EL (cell line): Measurements from ENCODE around the gene ARAP2.

Experiments
- DNase-seq: peaks from one replicate; pipeline ENCODE4 v3.0.0-alpha.2; 2016

ARAP2 gene

DNA sequence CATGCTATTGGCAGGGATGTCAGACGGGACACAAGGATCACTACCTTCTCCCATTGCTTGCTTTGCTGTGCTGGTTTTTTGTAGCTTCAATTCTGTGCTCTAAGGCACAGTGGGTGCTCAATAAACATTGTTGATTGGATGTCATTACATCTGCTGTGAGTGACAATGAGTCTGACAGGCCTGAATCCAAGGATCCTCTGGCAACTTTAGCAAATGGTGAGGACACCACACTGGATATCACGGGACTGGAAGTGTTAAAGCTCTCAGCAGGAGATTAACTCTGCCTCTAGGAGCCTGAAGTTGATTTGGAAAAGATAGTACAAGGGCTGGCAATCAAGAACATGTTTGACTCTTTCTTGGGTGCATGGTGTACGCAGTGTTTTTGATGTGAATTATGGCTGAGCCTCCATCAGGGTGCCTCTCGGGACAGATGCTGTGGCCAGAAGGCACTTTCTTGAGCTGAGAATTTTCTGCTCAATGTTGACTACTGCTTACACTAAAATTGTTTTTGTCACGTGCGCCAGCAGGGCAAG lies 217.9 kb downstream of the ARAP2 start:
- DNase-seq = no peak

DNA sequence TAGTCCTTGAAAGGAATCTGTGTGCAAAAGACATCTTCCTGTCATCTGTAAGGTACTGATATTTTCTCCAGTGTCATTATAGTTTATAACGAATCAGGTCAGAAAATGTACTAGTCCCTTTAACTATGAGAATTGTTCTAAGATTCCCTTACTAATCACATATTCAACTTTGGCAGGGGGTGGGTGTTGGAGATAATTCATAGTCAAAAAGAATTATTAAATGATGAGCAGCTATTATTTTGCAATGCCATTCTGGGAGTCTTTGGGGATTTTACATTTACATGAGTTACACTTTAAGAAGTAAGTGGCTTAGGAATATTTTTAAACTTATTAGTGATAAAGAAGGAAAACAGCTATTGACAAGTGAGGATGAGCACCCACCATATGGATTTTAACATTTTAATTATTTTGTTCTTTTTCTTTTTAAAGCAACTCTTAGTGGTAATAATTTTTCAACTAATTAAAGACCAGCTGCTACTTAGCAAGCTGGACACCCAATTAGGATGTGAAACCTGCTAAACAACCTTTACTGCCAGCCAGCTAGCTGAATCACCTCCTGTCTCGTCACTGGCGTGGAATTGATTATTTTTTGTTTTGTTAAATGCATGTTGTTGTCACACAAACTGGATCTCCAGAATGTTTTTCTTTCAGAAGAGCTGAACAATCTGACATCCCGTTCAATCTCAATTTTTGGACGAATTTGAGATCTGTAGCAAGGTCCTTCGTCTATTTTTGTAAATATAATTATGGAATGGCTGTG lies 219.2 kb downstream of the ARAP2 start:
- no peak for DNase-seq

DNA sequence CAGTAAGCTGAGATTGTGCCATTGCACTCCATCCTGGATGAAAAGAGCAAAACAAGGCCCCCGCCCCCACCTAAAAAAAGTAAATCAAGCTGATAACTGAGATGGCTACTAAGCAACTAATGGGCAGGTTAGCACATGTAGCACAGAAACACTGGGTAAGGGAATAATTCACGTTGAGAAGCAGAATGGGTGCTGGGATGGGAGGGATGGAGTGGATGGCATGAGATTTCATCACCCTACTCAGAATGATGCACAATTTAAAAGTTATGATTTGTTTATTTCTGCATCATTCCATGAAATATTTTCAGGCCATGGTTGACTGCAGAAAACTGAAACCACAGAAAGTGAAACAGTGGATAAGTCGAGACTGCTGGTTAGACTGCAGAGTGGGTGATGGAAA lies 224.0 kb downstream of the ARAP2 start:
- DNase-seq = no peak
